CD4-positive, alpha-beta T cell (primary cell): ENCODE measurements around the gene TCF3. TPM values are rescaled to one million over a fixed set of nuclear protein-coding genes. Genes with fewer than 3 reads are reported as not detected.

ENCODE experiments used
- ATAC-seq: fragments of 200-7000 bp; cut with Tn5 transposase; one replicate; pipeline ENCODE4 v1.10.0; 2022; ENCODE audit warnings: mild to moderate bottlenecking; ENCODE audit not compliant: poor library complexity
- CTCF ChIA-PET: fragments of 350-600 bp; sonication (Branson Sonifier 250); formaldehyde crosslinking; loops from one replicate; lab custom pipeline; 2021; ENCODE audit warnings: antibody characterized with exemption, inconsistent platforms; lab: Charles Lee
- POLR2A ChIA-PET: fragments of 350-600 bp; sonication (Branson Sonifier 250); formaldehyde crosslinking; loops from one replicate; lab custom pipeline; 2021; ENCODE audit warnings: antibody characterized with exemption, inconsistent platforms; lab: Charles Lee
- DNase-seq, 14 experiments: peaks; one replicate each; pipeline ENCODE4 v3.0.0-alpha.2; 2013 to 2020; ENCODE audit warnings: mixed read lengths in 2 of 14
- H3K27ac ChIP-seq, 2 donors: one replicate each; pipeline versions ENCODE4 v1.5.1 to v1.7.0; 2013; ENCODE audit warnings: low read length in 2 of 2, low read depth in 1 of 2, mild to moderate bottlenecking in 1 of 2
- H3K27me3 ChIP-seq, 2 experiments: 1 replicate in 1 of 2; 2 replicates in 1 of 2; pipeline versions ENCODE4 v1.6.1 to v1.7.0; 2013; ENCODE audit warnings: low read length in 2 of 2, control low read depth in 1 of 2, mild to moderate bottlenecking in 1 of 2, moderate library complexity in 1 of 2; ENCODE audit not compliant: insufficient read depth in 2 of 2, control insufficient read depth in 1 of 2
- H3K36me3 ChIP-seq: one replicate; pipeline ENCODE4 v1.6.1; 2013; ENCODE audit warnings: low read length, control low read depth; ENCODE audit not compliant: insufficient read depth
- H3K4me1 ChIP-seq: one replicate; pipeline ENCODE4 v1.6.1; 2013; ENCODE audit warnings: low read length, control low read depth; ENCODE audit not compliant: insufficient read depth
- H3K4me3 ChIP-seq: one replicate; pipeline ENCODE4 v1.5.1; 2013; ENCODE audit warnings: mild to moderate bottlenecking, low read length, moderate library complexity
- H3K9me3 ChIP-seq, 2 experiments: 1 replicate in 1 of 2; 2 replicates in 1 of 2; pipeline versions ENCODE4 v1.6.1 to v1.7.0; 2013; ENCODE audit warnings: low read length in 2 of 2, mild to moderate bottlenecking in 2 of 2, control low read depth in 1 of 2, moderate library complexity in 1 of 2; ENCODE audit not compliant: control insufficient read depth in 1 of 2, insufficient read depth in 1 of 2
- H3K27ac Mint-ChIP-seq: one replicate; pipeline ENCODE4 v1.8.0; 2020; ENCODE audit warnings: mixed read lengths
- H3K27me3 Mint-ChIP-seq: one replicate; pipeline ENCODE4 v1.8.0; 2021; ENCODE audit warnings: mixed read lengths
- H3K36me3 Mint-ChIP-seq: one replicate; pipeline ENCODE4 v1.8.0; 2021; ENCODE audit warnings: low read depth, mixed read lengths
- H3K4me1 Mint-ChIP-seq: one replicate; pipeline ENCODE4 v1.8.0; 2021; ENCODE audit warnings: low read depth, mixed read lengths
- H3K4me3 Mint-ChIP-seq: one replicate; pipeline ENCODE4 v1.8.0; 2020; ENCODE audit warnings: mild to moderate bottlenecking, mixed read lengths
- H3K9me3 Mint-ChIP-seq: one replicate; pipeline ENCODE4 v1.8.0; 2020; ENCODE audit warnings: mixed read lengths
- intact Hi-C, 2 experiments: fragments of 100-400 bp; cut with DNase I in 1 of 2; cut with micrococcal nuclease in 1 of 2; formaldehyde crosslinking; loops; one replicate each; pipeline versions ENCODE4 v1.15.1 to v1.9.0; 2023 to 2025; cut with DNase I, micrococcal nuclease
- total RNA-seq, 174 experiments: library from RNA in 2 of 174; stranded (reverse) in 2 of 174; gene quantifications; one replicate each; pipeline ENCODE4 v1.2.3 and lab custom pipeline; 2021 to 2026
- TF ChIP-seq, protein P1 (sequence below): fragments of 200-600 bp; IDR thresholded peaks from one replicate; pipeline ENCODE4 v1.8.0; 2022; ENCODE audit warnings: antibody characterized with exemption, mild to moderate bottlenecking

Gene TCF3
- total RNA-seq, 2 experiments from 2014 or later, result 51.2 to 52.2 TPM

DNA sequence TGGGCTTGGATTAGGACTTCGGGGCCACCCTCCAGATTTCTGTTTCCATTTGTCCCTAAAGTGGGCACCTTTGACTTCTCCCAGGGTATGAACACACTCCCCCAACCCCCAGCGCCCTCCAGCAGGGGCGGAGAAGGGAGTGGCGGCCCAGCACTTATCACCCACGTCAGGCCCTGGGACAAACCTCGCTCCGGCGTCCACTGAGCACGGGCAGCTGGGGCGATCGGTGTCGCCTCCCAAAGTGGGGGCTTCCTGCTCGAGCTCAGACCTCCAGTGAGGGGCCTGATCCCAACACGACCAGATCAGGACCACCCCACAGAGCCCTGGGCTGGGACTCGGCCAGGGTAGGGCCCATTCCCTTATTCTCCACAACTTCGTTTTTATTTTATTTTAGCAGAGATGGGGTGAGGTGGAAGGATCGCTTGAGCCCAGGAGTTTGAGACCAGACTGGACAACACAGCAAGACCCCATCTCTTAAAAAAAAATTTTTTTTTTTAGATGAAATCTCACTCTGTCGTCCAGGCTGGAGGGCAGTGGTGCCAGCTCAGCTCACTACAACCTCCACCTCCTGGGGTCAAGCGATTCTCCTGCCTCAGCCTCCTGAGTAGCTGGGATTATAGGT is 3.7 kb upstream of the TCF3 start:
- Histone ChIP-seq H3K4me1 (peaks cover 12% of the 10 kb centered on the region), H3K27me3 (no peaks in the 10 kb centered on the region), H3K27ac (no peak overlapping the region), H3K9me3 (peaks cover 0 to 8% of the 10 kb centered on the region in 2 experiments), H3K4me3 (no peak overlapping the region), H3K36me3 (no peaks in the 10 kb centered on the region)
- Mint-ChIP-seq H3K27ac (no peak overlapping the region), H3K4me3 (no peak overlapping the region), H3K9me3 (no peaks in the 10 kb centered on the region), H3K36me3 (peaks cover 12% of the 10 kb centered on the region), H3K27me3 (peaks cover 10% of the 10 kb centered on the region), H3K4me1 (peaks cover 7% of the 10 kb centered on the region)
- intact Hi-C loops, result loop anchor here in 1 of 2 experiments (10.0 kb wide), 1 partner anchor 251 kb away; the partner anchor contains the start of genes DAZAP1 and GAMT
- CTCF ChIA-PET, result no interaction called here
- POLR2A ChIA-PET, result no interaction called here
- peak in 1 of 14 experiments; percentile 11 for DNase-seq
- TF ChIP-seq, protein P1, sequence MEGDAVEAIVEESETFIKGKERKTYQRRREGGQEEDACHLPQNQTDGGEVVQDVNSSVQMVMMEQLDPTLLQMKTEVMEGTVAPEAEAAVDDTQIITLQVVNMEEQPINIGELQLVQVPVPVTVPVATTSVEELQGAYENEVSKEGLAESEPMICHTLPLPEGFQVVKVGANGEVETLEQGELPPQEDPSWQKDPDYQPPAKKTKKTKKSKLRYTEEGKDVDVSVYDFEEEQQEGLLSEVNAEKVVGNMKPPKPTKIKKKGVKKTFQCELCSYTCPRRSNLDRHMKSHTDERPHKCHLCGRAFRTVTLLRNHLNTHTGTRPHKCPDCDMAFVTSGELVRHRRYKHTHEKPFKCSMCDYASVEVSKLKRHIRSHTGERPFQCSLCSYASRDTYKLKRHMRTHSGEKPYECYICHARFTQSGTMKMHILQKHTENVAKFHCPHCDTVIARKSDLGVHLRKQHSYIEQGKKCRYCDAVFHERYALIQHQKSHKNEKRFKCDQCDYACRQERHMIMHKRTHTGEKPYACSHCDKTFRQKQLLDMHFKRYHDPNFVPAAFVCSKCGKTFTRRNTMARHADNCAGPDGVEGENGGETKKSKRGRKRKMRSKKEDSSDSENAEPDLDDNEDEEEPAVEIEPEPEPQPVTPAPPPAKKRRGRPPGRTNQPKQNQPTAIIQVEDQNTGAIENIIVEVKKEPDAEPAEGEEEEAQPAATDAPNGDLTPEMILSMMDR, result no peak
- no peak for ATAC-seq

DNA sequence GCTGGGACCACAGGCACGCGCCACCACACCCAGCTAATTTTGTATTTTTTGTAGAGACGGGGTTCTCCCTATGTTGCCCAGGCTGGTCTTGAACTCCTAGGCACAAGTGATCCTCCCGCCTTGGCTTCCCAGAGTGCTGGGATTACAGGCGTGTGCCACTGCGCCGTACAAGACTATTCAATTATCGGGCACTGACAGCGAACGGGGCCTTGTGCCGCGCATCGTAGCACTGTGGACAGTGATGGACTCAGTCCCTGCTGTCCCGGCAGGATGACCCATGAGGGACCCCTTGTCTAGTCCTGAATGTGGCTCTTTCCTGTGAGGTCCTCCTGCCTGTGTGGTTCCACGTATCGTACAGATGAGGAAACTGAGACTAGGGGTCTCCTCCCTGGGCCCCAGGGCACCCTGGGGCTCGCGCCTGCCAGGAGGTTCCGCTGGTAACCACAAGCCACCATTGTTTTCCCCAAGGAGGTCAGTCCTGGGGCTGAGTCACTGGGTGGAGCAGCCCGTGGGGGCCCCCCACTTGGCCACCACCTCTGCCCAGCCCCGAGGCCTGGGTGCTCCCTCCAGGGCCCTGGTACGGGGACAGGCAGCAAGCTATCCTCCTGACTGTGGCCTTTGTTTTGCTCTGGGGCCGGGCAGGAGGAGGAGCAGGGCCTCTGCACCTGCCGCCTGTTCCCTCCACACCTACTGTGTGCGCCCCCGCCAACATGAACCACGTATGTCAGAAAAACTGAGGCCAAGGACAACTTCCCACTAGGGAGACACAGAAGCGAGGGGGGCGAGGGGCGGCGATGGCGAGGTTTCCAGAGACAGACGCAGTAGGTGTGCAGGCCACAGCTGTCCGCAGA is 2.9 kb upstream of the TCF3 start:
- no peak for ATAC-seq
- CTCF ChIA-PET, result no interaction called here
- POLR2A ChIA-PET, result no interaction called here

DNA sequence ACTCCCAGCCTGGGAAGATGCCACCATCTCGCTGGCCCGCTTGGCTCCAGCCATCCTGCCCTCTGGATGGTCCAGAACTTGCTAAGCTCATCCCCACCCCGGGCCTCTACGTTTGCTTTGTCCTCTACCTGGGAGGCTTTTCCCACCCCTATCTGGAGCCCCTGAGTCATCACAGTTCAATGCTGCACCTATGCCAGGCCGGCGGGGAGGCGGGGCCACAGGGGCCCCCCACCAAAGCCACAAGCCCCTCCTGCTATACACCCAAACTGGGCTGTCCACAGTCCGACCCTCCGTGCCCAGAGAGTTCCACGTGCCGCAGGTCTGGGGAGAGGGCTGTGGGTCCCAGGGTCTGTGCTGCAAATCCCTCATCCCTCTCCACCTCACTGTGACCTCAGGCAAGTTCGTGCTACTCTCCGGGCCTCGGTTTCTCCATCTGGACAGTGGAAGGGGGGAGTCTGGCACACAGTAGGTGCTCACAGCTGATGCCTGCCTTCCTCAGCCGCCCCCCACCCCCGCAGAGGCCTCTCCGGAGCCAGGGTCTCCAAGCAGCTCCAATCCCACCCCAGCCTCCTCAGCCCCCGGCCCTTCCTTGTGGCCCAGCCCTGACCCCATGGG is 1.9 kb upstream of the TCF3 start:
- Mint-ChIP-seq H3K9me3 (no peaks in the 10 kb centered on the region), H3K36me3 (peaks cover 22% of the 10 kb centered on the region), H3K4me1 (peaks cover 14% of the 10 kb centered on the region), H3K27ac (no peak overlapping the region), H3K4me3 (peak overlapping the region; percentile 34), H3K27me3 (peaks cover 10% of the 10 kb centered on the region)
- H3K36me3 ChIP-seq, result peaks cover 4% of the 10 kb centered on the region
- POLR2A ChIA-PET, result no interaction called here
- H3K4me1 ChIP-seq, result peaks cover 26% of the 10 kb centered on the region
- H3K27ac ChIP-seq, result no peak overlapping the region
- H3K9me3 ChIP-seq, result peaks cover 0 to 3% of the 10 kb centered on the region in 2 experiments
- DNase-seq (peak in 1 of 14 experiments; percentile 43), ATAC-seq (no peak)
- CTCF ChIA-PET, result no interaction called here
- TF ChIP-seq, protein P1, result no peak
- no peak overlapping the region for H3K4me3 ChIP-seq
- intact Hi-C loops, result loop anchor here in 1 of 2 experiments (1.0 to 10.0 kb wide), 2 partner anchors 84 to 249 kb away; partner anchors contain the start of genes DAZAP1 and GAMT
- no peaks in the 10 kb centered on the region for H3K27me3 ChIP-seq

More for the DNA sequence above, 2.9 kb upstream of the TCF3 start:
- H3K36me3 ChIP-seq, result no peaks in the 10 kb centered on the region
- no peak overlapping the region for H3K27ac ChIP-seq
- peaks cover 0 to 8% of the 10 kb centered on the region in 2 experiments for H3K9me3 ChIP-seq
- DNase-seq, result peak in 1 of 14 experiments; percentile 21
- H3K4me3 Mint-ChIP-seq, result no peak overlapping the region
- peaks cover 14% of the 10 kb centered on the region for H3K4me1 Mint-ChIP-seq
- intact Hi-C loops, result loop anchor here in 1 of 2 experiments (10.0 kb wide), 1 partner anchor 251 kb away; the partner anchor contains the start of genes DAZAP1 and GAMT
- H3K27me3 ChIP-seq, result no peaks in the 10 kb centered on the region
- TF ChIP-seq, protein P1, result no peak
- H3K9me3 Mint-ChIP-seq, result no peaks in the 10 kb centered on the region
- no peak overlapping the region for H3K4me3 ChIP-seq
- peaks cover 20% of the 10 kb centered on the region for H3K4me1 ChIP-seq
- H3K27ac Mint-ChIP-seq, result no peak overlapping the region
- H3K36me3 Mint-ChIP-seq, result peaks cover 20% of the 10 kb centered on the region
- peaks cover 10% of the 10 kb centered on the region for H3K27me3 Mint-ChIP-seq
